HepG2 (cell line): ENCODE measurements around the gene MRPL20. TPM values are rescaled to one million over a fixed set of nuclear protein-coding genes. Genes with fewer than 3 reads are reported as not detected.

Experiments used
- ATAC-seq: fragments of 200-7000 bp; cut with Tn5 transposase; 3 replicates; pipeline ENCODE4 v1.9.1; 2020; ENCODE audit warnings: mild to moderate bottlenecking, moderate library complexity
- BruUV-seq: library from RNA; stranded (reverse); fragments of 400-500 nt; replicated peaks from 2 replicates; lab custom pipeline; 2021; lab: Mats Ljungman, UMichigan
- CTCF ChIA-PET: fragments of 300-600 bp; formaldehyde crosslinking; extraction: SDS; loops from one replicate; lab custom pipeline; 2021; ENCODE audit warnings: low total read pairs, inconsistent platforms, low intra/inter-chr PET ratio; lab: Yijun Ruan, JAX
- POLR2A ChIA-PET: fragments of 350-600 bp; sonication (Branson Sonifier 250); formaldehyde crosslinking; loops from one replicate; lab custom pipeline; 2020; ENCODE audit warnings: antibody characterized with exemption, inconsistent platforms; lab: Yijun Ruan, JAX
- DNase-seq: peaks from one replicate; pipeline ENCODE4 v3.0.0-alpha.2; 2015; ENCODE audit warnings: low spot score
- FAIRE-seq: peaks from 3 replicates; lab custom pipeline; 2011; peaks lifted over from hg19 to GRCh38; lab: Jason Lieb, UNC
- H2AFZ ChIP-seq: one replicate; pipeline ENCODE4 v1.6.1; 2011; ENCODE audit warnings: low read length, inconsistent platforms
- H3K27ac ChIP-seq: fragments of 300-600 bp; 3 replicates; pipeline ENCODE4 v1.8.0; 2011; ENCODE audit warnings: mixed run types, mild to moderate bottlenecking, mixed read lengths, low read length, inconsistent platforms; ENCODE audit not compliant: insufficient read depth; ENCODE audit errors: extremely low read length
- H3K27me3 ChIP-seq, 2 experiments: fragments of 200-600 bp in 1 of 2; 2 replicates in 1 of 2; 3 replicates in 1 of 2; pipeline versions ENCODE4 v1.6.0 to v1.8.0; 2011; ENCODE audit warnings: low read length in 2 of 2, mild to moderate bottlenecking in 2 of 2, moderate library complexity in 2 of 2, inconsistent platforms in 1 of 2; ENCODE audit not compliant: insufficient read depth in 2 of 2, control insufficient read depth in 1 of 2
- H3K36me3 ChIP-seq, 2 experiments: fragments of 200-600 bp in 1 of 2; replicated peaks in 1 of 2; 2 replicates in 1 of 2; 3 replicates in 1 of 2; pipeline versions ENCODE4 v1.5.1 to v1.8.0; 2011; ENCODE audit warnings: low read length in 2 of 2, inconsistent platforms in 1 of 2; ENCODE audit not compliant: insufficient read depth in 2 of 2, control insufficient read depth in 1 of 2
- H3K4me1 ChIP-seq: 2 replicates; pipeline ENCODE4 v1.5.1; 2012; ENCODE audit warnings: low read length, inconsistent platforms; ENCODE audit not compliant: insufficient read depth
- H3K4me2 ChIP-seq: 2 replicates; pipeline ENCODE4 v1.6.0; 2011; ENCODE audit warnings: low read depth, low read length, inconsistent platforms
- H3K4me3 ChIP-seq, 3 experiments: fragments of 200-600 bp in 1 of 3; sonication (generic), shearing (Covaris generic) in 1 of 3; replicated peaks in 1 of 3; 2 replicates each; pipeline ENCODE4 v1.5.1; 2011 to 2016; ENCODE audit warnings: low read length in 3 of 3, inconsistent platforms in 2 of 3, low read depth in 2 of 3, mild to moderate bottlenecking in 2 of 3, control low read depth in 1 of 3, mixed read lengths in 1 of 3; ENCODE audit not compliant: insufficient read depth in 1 of 3
- H3K79me2 ChIP-seq: one replicate; pipeline ENCODE4 v1.6.1; 2011; ENCODE audit warnings: low read length, inconsistent platforms; ENCODE audit not compliant: insufficient read depth
- H3K9ac ChIP-seq: 2 replicates; pipeline ENCODE4 v1.6.0; 2011; ENCODE audit warnings: mild to moderate bottlenecking, low read depth, low read length, inconsistent platforms; ENCODE audit not compliant: insufficient read depth
- H3K9me3 ChIP-seq: 2 replicates; pipeline ENCODE4 v1.5.1; 2012; ENCODE audit warnings: mild to moderate bottlenecking, low read length
- H4K20me1 ChIP-seq: 2 replicates; pipeline ENCODE4 v1.6.0; 2011; ENCODE audit warnings: inconsistent platforms, mild to moderate bottlenecking, low read length, moderate library complexity; ENCODE audit not compliant: insufficient read depth
- ARID2 ChIP-seq: sonication (generic); formaldehyde crosslinking; IDR thresholded peaks from 2 replicates; pipeline ENCODE4 v1.8.1; 2022; ENCODE audit warnings: mild to moderate bottlenecking, missing genetic modification reagents, borderline replicate concordance
- HMG20A ChIP-seq: IDR thresholded peaks from 2 replicates; pipeline ENCODE4 v1.6.1; 2016; ENCODE audit warnings: borderline replicate concordance
- HOXA3 ChIP-seq: sonication (generic); formaldehyde crosslinking; IDR thresholded peaks from 2 replicates; pipeline ENCODE4 v1.5.0; 2020; ENCODE audit warnings: missing genetic modification reagents
- KDM2A ChIP-seq: sonication (generic); formaldehyde crosslinking; IDR thresholded peaks from 2 replicates; pipeline ENCODE4 v1.4.0; 2020; ENCODE audit warnings: low read depth, missing genetic modification reagents, borderline replicate concordance
- LCORL ChIP-seq, 2 experiments: fragments of 450-650 bp in 1 of 2; sonication (generic) in 1 of 2; formaldehyde crosslinking in 1 of 2; IDR thresholded peaks; 2 replicates each; pipeline versions ENCODE4 v1.5.0 to v1.6.1; 2017 to 2020; ENCODE audit warnings: antibody characterized with exemption in 1 of 2, missing genetic modification reagents in 1 of 2
- PITX1 ChIP-seq: sonication (generic); formaldehyde crosslinking; IDR thresholded peaks from 2 replicates; pipeline ENCODE4 v1.5.1; 2020; ENCODE audit warnings: mild to moderate bottlenecking, missing genetic modification reagents
- ZFP91 ChIP-seq: sonication (generic); formaldehyde crosslinking; IDR thresholded peaks from 2 replicates; pipeline ENCODE4 v1.9.0; 2022; ENCODE audit warnings: missing genetic modification reagents, mild to moderate bottlenecking, borderline replicate concordance
- ZNF264 ChIP-seq: sonication (generic); formaldehyde crosslinking; IDR thresholded peaks from 2 replicates; pipeline ENCODE4 v1.4.0; 2020; ENCODE audit warnings: missing genetic modification reagents
- ZNF883 ChIP-seq: sonication (generic); formaldehyde crosslinking; IDR thresholded peaks from 2 replicates; pipeline ENCODE4 v1.5.1; 2020; ENCODE audit warnings: mild to moderate bottlenecking, missing genetic modification reagents; ENCODE audit errors: not compliant biosample characterization
- WGBS: methylation state at CpG from one replicate; pipeline ENCODE4 v1.1.6; 2017; ENCODE audit warnings: low lambda C conversion rate; 5-methylcytosine and 5-hydroxymethylcytosine counted together
- in situ Hi-C: cut with HindIII; loops from 2 replicates; pipeline ENCODE4 v1.10.0; 2017; ENCODE audit warnings: low pct_unique_long_range_greater_than_20kb; ENCODE audit not compliant: extremely low pct_ligation_motif_present
- intact Hi-C: fragments of 100-400 bp; cut with micrococcal nuclease; formaldehyde crosslinking; loops from one replicate; pipeline ENCODE4 v1.10.0; 2022; ENCODE audit not compliant: unreplicated experiment
- polyA plus RNA-seq, 8 experiments: library from polyadenylated mRNA; depleted of rRNA in 3 of 8; stranded (reverse) in 7 of 8; unstranded in 1 of 8; fragments of >200 nt; fragmentation: Illumina TruSeq in 4 of 8; extraction: Trizol in 4 of 8; gene quantifications; 2 replicates each; pipeline versions ENCODE4 v1.2.1 to v1.2.3, GENCODE V29; 2011 to 2016; ENCODE audit warnings: low read depth in 4 of 8, missing spikeins in 1 of 8, mixed read lengths in 1 of 8; ENCODE audit not compliant: insufficient read depth in 1 of 8
- total RNA-seq, 5 experiments: library from RNA; depleted of rRNA; stranded (reverse); fragments of >200 nt; fragmentation: Illumina TruSeq; extraction: Trizol; gene quantifications; 2 replicates each; pipeline ENCODE4 v1.2.3, GENCODE V29; 2016; ENCODE audit warnings: low read depth in 1 of 5

MRPL20 gene
- total and polyA plus RNA-seq, 2 of the 13 experiments (the other 11 are each of a cell fraction or from before 2014, with no cell fraction given) = 59.2 to 127 TPM

- ChIA-PET CTCF (no interaction called here), POLR2A (interaction anchor here (1.1 to 11.0 kb wide), 9 partner anchors 11 to 69 kb away, joined by 3 to 355 read pairs (median 7); partner anchors contain the start of genes ANKRD65, CCNL2 and MRPL20)
- TF ChIP-seq LCORL (IDR thresholded peaks at IDR 0.05) (no peak), LCORL (CRISPR knock-in tag; IDR thresholded peaks at IDR 0.05) (0 out of 2 replicates have a peak, but pooled peaks have one; percentile 6), ZFP91 (CRISPR knock-in tag) (0 out of 2 replicates have a peak, but pooled peaks have one; percentile 13), KDM2A (CRISPR knock-in tag) (peak; percentile 24; the same call in 1 of the 2 replicates), HMG20A (CRISPR knock-in tag) (no peak), ARID2 (0 out of 2 replicates have a peak, but pooled peaks have one; percentile 56), ZNF883 (CRISPR knock-in tag) (peak; percentile 5), PITX1 (CRISPR knock-in tag) (no peak), HOXA3 (CRISPR knock-in tag) (0 out of 2 replicates have a peak, but pooled peaks have one; percentile 1), ZNF264 (no peak)
- no peak for ATAC-seq
- H4K20me1 ChIP-seq = no peaks in the 10 kb centered on the region
- H3K4me2 ChIP-seq = peak overlapping the region; percentile 94
- no peak for DNase-seq
- peak overlapping the region; percentile 20 for H3K27ac ChIP-seq
- in situ Hi-C loops (loop anchor here (5.0 kb wide), 1 partner anchor 34 kb away; no protein-coding TSS in a partner anchor), intact Hi-C loops (no loop called here)
- H3K36me3 ChIP-seq = peaks cover 0 to 2% of the 10 kb centered on the region in 2 experiments; a peak in 1 of 5 replicates
- peak overlapping the region; percentile 74 for H3K9ac ChIP-seq
- no peaks in the 10 kb centered on the region for H3K27me3 ChIP-seq
- no peak for FAIRE-seq
- peaks cover 31% of the 10 kb centered on the region for H3K79me2 ChIP-seq
- WGBS = no CpG with 5 or more reads among the region's 7 CpGs
- peaks cover 58% of the 10 kb centered on the region for H3K4me1 ChIP-seq
- no TSS peak for BruUV-seq
- peak overlapping the region; percentile 72 to 88 (median 84) for H3K4me3 ChIP-seq
- H3K9me3 ChIP-seq = no peaks in the 10 kb centered on the region
- H2AFZ ChIP-seq = no peak overlapping the region
Observed at GRCh38 chr1:1436630-1437032, 29.5 kb upstream of the MRPL20 start.
